ENCODE results near the gene AMER3.

The AMER3 gene

GRCh38 chr2:130766711-130767407 is 11.5 kb downstream of the AMER3 start:
- no peak overlapping the region for H3K4me3 ChIP-seq (IDR thresholded peaks at IDR 0.05; ENCODE audit: insufficient read depth, low read depth, low read length)
- no peaks in the 10 kb centered on the region for H3K79me2 ChIP-seq (ENCODE audit: insufficient read depth, low read depth)
- no peaks in the 10 kb centered on the region for H3K27me3 ChIP-seq (ENCODE audit: insufficient read depth, low read depth)
- no peak overlapping the region for H3K27ac ChIP-seq
- no peaks in the 10 kb centered on the region for H3K36me3 ChIP-seq (ENCODE audit: insufficient read depth)
- no peak overlapping the region for H3K9ac ChIP-seq
- no peaks in the 10 kb centered on the region for H4K20me1 ChIP-seq (ENCODE audit: insufficient read depth)
- H3K4me2 ChIP-seq, result no peak overlapping the region
- no peaks in the 10 kb centered on the region for H3K4me1 ChIP-seq (ENCODE audit: low read depth, poor library complexity, severe bottlenecking)
- TF ChIP-seq CTCF (conservative IDR thresholded peaks at IDR 0.05; ENCODE audit: low read depth, low read length), result no peak
- H2AFZ ChIP-seq (ENCODE audit: low read depth), result no peak overlapping the region

- H3K9ac ChIP-seq, result no peak overlapping the region
- H3K4me2 ChIP-seq, result no peak overlapping the region
- H2AFZ ChIP-seq (ENCODE audit: low read depth), result no peak overlapping the region
- no peaks in the 10 kb centered on the region for H4K20me1 ChIP-seq (ENCODE audit: insufficient read depth)
- TF ChIP-seq CTCF (conservative IDR thresholded peaks at IDR 0.05; ENCODE audit: low read depth, low read length), result no peak
- no peak overlapping the region for H3K4me3 ChIP-seq (IDR thresholded peaks at IDR 0.05; ENCODE audit: insufficient read depth, low read depth, low read length)
- H3K27me3 ChIP-seq (ENCODE audit: insufficient read depth, low read depth), result no peaks in the 10 kb centered on the region
- no peaks in the 10 kb centered on the region for H3K4me1 ChIP-seq (ENCODE audit: low read depth, poor library complexity, severe bottlenecking)
- H3K36me3 ChIP-seq (ENCODE audit: insufficient read depth), result no peaks in the 10 kb centered on the region
- no peaks in the 10 kb centered on the region for H3K79me2 ChIP-seq (ENCODE audit: insufficient read depth, low read depth)
- no peak overlapping the region for H3K27ac ChIP-seq
Measured at GRCh38 chr2:130767408-130767775, 12.1 kb downstream of the AMER3 start.

DNA sequence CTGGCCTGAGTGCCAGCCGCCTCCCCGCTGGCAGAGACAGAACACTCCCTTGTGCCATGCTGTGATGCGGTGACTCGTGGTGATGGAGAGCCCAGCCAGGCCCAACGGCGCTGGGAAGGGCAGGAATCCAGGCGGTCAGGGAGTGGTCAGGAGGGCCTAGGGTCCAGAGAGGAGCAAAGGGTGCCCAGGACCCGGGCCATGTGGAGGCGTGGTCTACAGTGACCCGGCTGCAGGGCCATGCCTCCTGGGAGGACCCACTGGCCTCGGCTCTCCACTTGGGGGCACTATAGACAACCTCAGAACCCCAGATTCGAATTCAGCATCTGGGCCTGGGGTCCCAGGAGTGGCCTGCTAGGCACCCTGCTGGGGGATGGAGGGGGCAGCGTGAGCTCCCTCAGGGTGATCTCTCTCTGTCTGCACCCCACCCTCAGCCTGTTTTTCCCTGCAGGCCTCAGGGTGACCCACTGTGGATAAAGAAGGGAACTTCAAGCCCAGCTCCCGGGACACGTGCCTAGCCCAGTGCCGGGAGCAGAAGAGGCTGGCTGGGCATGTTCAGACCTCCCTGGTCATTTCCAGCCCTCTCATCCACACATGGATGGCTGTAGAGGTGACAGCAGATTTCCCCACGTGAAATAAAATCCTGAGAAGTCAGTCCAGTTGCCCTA is 13.0 kb downstream of the AMER3 start:
- TF ChIP-seq CTCF (conservative IDR thresholded peaks at IDR 0.05; ENCODE audit: low read depth, low read length), result no peak
- Histone ChIP-seq H3K4me1 (ENCODE audit: low read depth, poor library complexity, severe bottlenecking) (no peaks in the 10 kb centered on the region), H3K4me2 (no peak overlapping the region), H3K9ac (no peak overlapping the region), H3K27ac (no peak overlapping the region), H3K4me3 (IDR thresholded peaks at IDR 0.05; ENCODE audit: insufficient read depth, low read depth, low read length) (no peak overlapping the region), H3K36me3 (ENCODE audit: insufficient read depth) (no peaks in the 10 kb centered on the region), H4K20me1 (ENCODE audit: insufficient read depth) (no peaks in the 10 kb centered on the region), H2AFZ (ENCODE audit: low read depth) (no peak overlapping the region), H3K79me2 (ENCODE audit: insufficient read depth, low read depth) (no peaks in the 10 kb centered on the region), H3K27me3 (ENCODE audit: insufficient read depth, low read depth) (no peaks in the 10 kb centered on the region)

DNA sequence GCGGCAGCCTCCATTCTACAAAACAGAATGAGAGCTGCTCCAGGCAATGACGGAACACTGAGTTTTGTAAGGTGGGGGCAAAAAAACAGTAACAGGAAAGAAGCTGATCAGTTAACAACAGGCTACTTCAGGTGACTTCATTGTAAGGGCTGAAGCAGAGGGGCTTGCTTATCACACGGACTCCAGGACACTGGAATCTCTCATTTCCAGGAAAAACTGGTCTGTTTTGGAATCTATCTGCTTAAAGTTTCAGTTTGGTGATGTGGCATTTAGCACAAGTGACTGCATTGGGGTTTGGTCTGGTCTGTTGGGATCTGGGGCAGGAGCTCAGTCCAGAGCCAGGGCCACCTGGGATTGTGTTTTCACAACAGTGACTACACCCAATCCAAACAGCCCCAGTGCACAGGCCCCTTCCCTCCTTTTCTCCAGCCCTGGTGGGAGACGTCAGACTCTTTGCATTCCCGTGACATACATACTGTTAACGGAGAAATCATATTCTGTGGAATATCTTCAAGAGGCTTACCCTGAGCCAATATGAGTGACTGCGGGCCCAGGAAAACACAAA is 14.1 kb downstream of the AMER3 start:
- H3K36me3 ChIP-seq (ENCODE audit: insufficient read depth), result no peaks in the 10 kb centered on the region
- H3K27ac ChIP-seq, result no peak overlapping the region
- H3K4me3 ChIP-seq (IDR thresholded peaks at IDR 0.05; ENCODE audit: insufficient read depth, low read depth, low read length), result no peak overlapping the region
- no peaks in the 10 kb centered on the region for H3K27me3 ChIP-seq (ENCODE audit: insufficient read depth, low read depth)
- H3K4me2 ChIP-seq, result no peak overlapping the region
- no peak overlapping the region for H2AFZ ChIP-seq (ENCODE audit: low read depth)
- H3K79me2 ChIP-seq (ENCODE audit: insufficient read depth, low read depth), result no peaks in the 10 kb centered on the region
- no peak for TF ChIP-seq CTCF (conservative IDR thresholded peaks at IDR 0.05; ENCODE audit: low read depth, low read length)
- no peaks in the 10 kb centered on the region for H4K20me1 ChIP-seq (ENCODE audit: insufficient read depth)
- no peaks in the 10 kb centered on the region for H3K4me1 ChIP-seq (ENCODE audit: low read depth, poor library complexity, severe bottlenecking)
- H3K9ac ChIP-seq, result no peak overlapping the region

Data from KMS-11 (cell line).